ENCODE measurements around the gene FHIT.
"Not testable (repeated sequence)": the region's sequence is repeated elsewhere in the genome, so short reads cannot be mapped to it uniquely, and the experiment has no call there.

The FHIT gene

GRCh38 chr3:60920519-60920918 is 330.7 kb downstream of the FHIT start:
- DNase-seq (ENCODE audit: low read depth) = no peak

GRCh38 chr3:60919296-60919695 is 332.0 kb downstream of the FHIT start:
- DNase-seq (ENCODE audit: low read depth) = no peak

- no peak for DNase-seq (ENCODE audit: low read depth)
Observed at GRCh38 chr3:60917141-60917540, 334.1 kb downstream of the FHIT start.

GRCh38 chr3:60916546-60916945 is 334.7 kb downstream of the FHIT start:
- no peak for DNase-seq (ENCODE audit: low read depth)

- no peak for DNase-seq (ENCODE audit: low read depth)
Observed at GRCh38 chr3:60913474-60913873, 337.8 kb downstream of the FHIT start.

- DNase-seq (ENCODE audit: low read depth) = no peak
Observed at GRCh38 chr3:60912876-60913275, 338.4 kb downstream of the FHIT start.

GRCh38 chr3:60912142-60912541 is 339.1 kb downstream of the FHIT start:
- no peak for DNase-seq (ENCODE audit: low read depth)

- no peak for DNase-seq (ENCODE audit: low read depth)
Observed at GRCh38 chr3:60909526-60909925, 341.7 kb downstream of the FHIT start.

GRCh38 chr3:60906283-60906682 is 345.0 kb downstream of the FHIT start:
- no peak for DNase-seq (ENCODE audit: low read depth)

GRCh38 chr3:60898321-60898720 is 352.9 kb downstream of the FHIT start:
- no peak for DNase-seq (ENCODE audit: low read depth)

- no peak for DNase-seq (ENCODE audit: low read depth)
Observed at GRCh38 chr3:60893946-60894345, 357.3 kb downstream of the FHIT start.

- no peak for DNase-seq (ENCODE audit: low read depth)
Observed at GRCh38 chr3:60890226-60890625, 361.0 kb downstream of the FHIT start.

- not testable (repeated sequence) for DNase-seq (ENCODE audit: low read depth)
Observed at GRCh38 chr3:60888952-60889351, 362.3 kb downstream of the FHIT start.

- DNase-seq (ENCODE audit: low read depth) = no peak
Observed at GRCh38 chr3:60887574-60887973, 363.7 kb downstream of the FHIT start.

GRCh38 chr3:60886518-60886917 is 364.7 kb downstream of the FHIT start:
- no peak for DNase-seq (ENCODE audit: low read depth)

GRCh38 chr3:60884005-60884404 is 367.2 kb downstream of the FHIT start:
- no peak for DNase-seq (ENCODE audit: low read depth)

- DNase-seq (ENCODE audit: low read depth) = no peak
Observed at GRCh38 chr3:60877188-60877587, 374.1 kb downstream of the FHIT start.

- no peak for DNase-seq (ENCODE audit: low read depth)
Observed at GRCh38 chr3:60870396-60870795, 380.9 kb downstream of the FHIT start.

- DNase-seq (ENCODE audit: low read depth) = no peak
Observed at GRCh38 chr3:60867200-60867599, 384.1 kb downstream of the FHIT start.

- DNase-seq (ENCODE audit: low read depth) = no peak
Observed at GRCh38 chr3:60856257-60857046, 394.8 kb downstream of the FHIT start.

GRCh38 chr3:60855250-60855649 is 396.0 kb downstream of the FHIT start:
- DNase-seq (ENCODE audit: low read depth) = no peak

- no peak for DNase-seq (ENCODE audit: low read depth)
Observed at GRCh38 chr3:60854791-60855190, 396.5 kb downstream of the FHIT start.

- no peak for DNase-seq (ENCODE audit: low read depth)
Observed at GRCh38 chr3:60847791-60848190, 403.5 kb downstream of the FHIT start.

- no peak for DNase-seq (ENCODE audit: low read depth)
Observed at GRCh38 chr3:60844256-60844655, 407.0 kb downstream of the FHIT start.

Measured in HS-27A (cell line).